HCT116 (cell line): ENCODE measurements around the gene ATP2A3. TPM values are rescaled to one million over a fixed set of nuclear protein-coding genes. Genes with fewer than 3 reads are reported as not detected.

Source experiments
- ATAC-seq: fragments of 200-7000 bp; cut with Tn5 transposase; 2 replicates; pipeline ENCODE4 v1.9.1; 2020; ENCODE audit warnings: mild to moderate bottlenecking, moderate library complexity
- BruUV-seq: library from RNA; stranded (reverse); fragments of 400-500 nt; replicated peaks from 2 replicates; lab custom pipeline; 2021; lab: Mats Ljungman, UMichigan
- CTCF ChIA-PET: fragments of 300-600 bp; sonication (Branson Sonifier 250); formaldehyde crosslinking; loops from one replicate; lab custom pipeline; 2021; ENCODE audit warnings: antibody characterized with exemption; lab: Charles Lee
- POLR2A ChIA-PET: fragments of 300-600, 350-600 bp; sonication (Branson Sonifier 250); formaldehyde crosslinking; loops from one replicate; lab custom pipeline; 2021; ENCODE audit warnings: antibody characterized with exemption; lab: Charles Lee
- RAD21 ChIA-PET, 2 experiments: fragments of 300-600 bp; sonication (Branson Sonifier 250); formaldehyde crosslinking; loops; one replicate each; lab custom pipeline; 2023; ENCODE audit warnings: low total read pairs in 2 of 2; ENCODE audit not compliant: uncharacterized antibody in 2 of 2, unreplicated experiment in 2 of 2, low non-redundant PET in 1 of 2; lab: Charles Lee
- DNase-seq: peaks from one replicate; pipeline ENCODE4 v3.0.0-alpha.2; 2010; ENCODE audit warnings: low read depth, low spot score
- H2AFZ ChIP-seq: fragments of 200-600 bp; shearing (Covaris generic), sonication (generic); 2 replicates; pipeline ENCODE4 v1.6.1; 2017; ENCODE audit warnings: low read depth, mixed run types, mixed read lengths, antibody characterized with exemption, low read length; ENCODE audit not compliant: poor library complexity, severe bottlenecking
- H3K27ac ChIP-seq: 2 replicates; pipeline ENCODE4 v1.5.1; 2012; ENCODE audit warnings: low read depth, low read length
- H3K27me3 ChIP-seq: fragments of 200-600 bp; sonication (generic); 2 replicates; pipeline ENCODE4 v1.6.1; 2016; ENCODE audit warnings: mixed run types, low read length, mixed read lengths; ENCODE audit not compliant: insufficient read depth
- H3K36me3 ChIP-seq, 2 experiments: fragments of 200-500 bp in 1 of 2; fragments of 200-600 bp in 1 of 2; sonication (Bioruptor generic) in 1 of 2; sonication (generic) in 1 of 2; 2 replicates each; pipeline versions ENCODE4 v1.5.1 to v1.6.1; 2014 to 2016; ENCODE audit warnings: low read length in 2 of 2, inconsistent platforms in 1 of 2, mixed read lengths in 1 of 2, mixed run types in 1 of 2; ENCODE audit not compliant: insufficient read depth in 2 of 2, control insufficient read depth in 1 of 2
- H3K4me1 ChIP-seq, 2 experiments: fragments of 200-600 bp in 1 of 2; sonication (generic) in 1 of 2; 2 replicates each; pipeline versions ENCODE4 v1.5.1 to v1.6.1; 2012 to 2017; ENCODE audit warnings: low read length in 2 of 2, inconsistent platforms in 1 of 2, mild to moderate bottlenecking in 1 of 2, mixed read lengths in 1 of 2, mixed run types in 1 of 2, moderate library complexity in 1 of 2; ENCODE audit not compliant: insufficient read depth in 2 of 2, control insufficient read depth in 1 of 2
- H3K4me2 ChIP-seq: fragments of 200-600 bp; sonication (generic); 2 replicates; pipeline ENCODE4 v1.6.1; 2017; ENCODE audit warnings: mixed run types, low read length, mixed read lengths
- H3K4me3 ChIP-seq, 2 experiments: fragments of 200-600 bp in 1 of 2; sonication (generic) in 1 of 2; replicated peaks in 1 of 2; 2 replicates each; pipeline ENCODE4 v1.5.1; 2011 to 2016; ENCODE audit warnings: low read length in 2 of 2, control low read depth in 1 of 2, low read depth in 1 of 2, mild to moderate bottlenecking in 1 of 2, mixed read lengths in 1 of 2, mixed run types in 1 of 2
- H3K79me2 ChIP-seq: fragments of 200-600 bp; sonication (generic); 2 replicates; pipeline ENCODE4 v1.6.1; 2017; ENCODE audit warnings: mild to moderate bottlenecking, mixed run types, low read length, moderate library complexity, mixed read lengths; ENCODE audit not compliant: insufficient read depth
- H3K9ac ChIP-seq: fragments of 200-600 bp; sonication (generic); 2 replicates; pipeline ENCODE4 v1.6.1; 2016; ENCODE audit warnings: low read length, mixed read lengths
- H3K9me2 ChIP-seq: fragments of 200-600 bp; sonication (generic), shearing (Covaris generic); 2 replicates; pipeline ENCODE4 v1.6.1; 2017; ENCODE audit warnings: mixed run types, mild to moderate bottlenecking, moderate library complexity; ENCODE audit not compliant: insufficient read depth
- H3K9me3 ChIP-seq, 2 experiments: fragments of 200-500 bp in 1 of 2; fragments of 200-600 bp in 1 of 2; sonication (Bioruptor generic) in 1 of 2; sonication (generic) in 1 of 2; 2 replicates each; pipeline ENCODE4 v1.6.1; 2014 to 2017; ENCODE audit warnings: low read length in 2 of 2, mixed read lengths in 2 of 2, inconsistent platforms in 1 of 2, low read depth in 1 of 2, mild to moderate bottlenecking in 1 of 2, mixed run types in 1 of 2, moderate library complexity in 1 of 2; ENCODE audit not compliant: control insufficient read depth in 1 of 2, insufficient read depth in 1 of 2
- H4K20me1 ChIP-seq: fragments of 200-600 bp; sonication (generic), shearing (Covaris generic); 2 replicates; pipeline ENCODE4 v1.6.1; 2017; ENCODE audit warnings: mixed run types, mild to moderate bottlenecking, moderate library complexity; ENCODE audit not compliant: insufficient read depth
- ATF3 ChIP-seq: IDR thresholded peaks from 2 replicates; pipeline ENCODE4 v1.6.1; 2012
- CBX3 ChIP-seq: IDR thresholded peaks from 2 replicates; pipeline ENCODE4 v1.6.1; 2012; ENCODE audit warnings: low read depth
- CEBPB ChIP-seq: IDR thresholded peaks from 2 replicates; pipeline ENCODE4 v1.6.1; 2012; ENCODE audit warnings: low read depth
- ELF1 ChIP-seq: IDR thresholded peaks from 2 replicates; pipeline ENCODE4 v1.6.1; 2012; ENCODE audit warnings: low read depth, borderline replicate concordance
- EZH2phosphoT487 ChIP-seq: fragments of 200-600 bp; IDR thresholded peaks from 2 replicates; pipeline ENCODE4 v1.6.1; 2018; ENCODE audit warnings: antibody characterized with exemption, borderline replicate concordance
- FOSL1 ChIP-seq: IDR thresholded peaks from 2 replicates; pipeline ENCODE4 v1.6.1; 2012; ENCODE audit warnings: low read depth
- JUND ChIP-seq: IDR thresholded peaks from 2 replicates; pipeline ENCODE4 v1.6.1; 2012
- POLR2A ChIP-seq: IDR thresholded peaks from 2 replicates; pipeline ENCODE4 v1.7.0; 2011; ENCODE audit warnings: borderline replicate concordance; ENCODE audit not compliant: insufficient read depth, insufficient read length; ENCODE audit errors: extremely low read depth
- POLR2AphosphoS5 ChIP-seq: IDR thresholded peaks from 2 replicates; pipeline ENCODE4 v1.6.1; 2011; ENCODE audit warnings: mild to moderate bottlenecking, low read depth, low read length, moderate library complexity
- SIN3A ChIP-seq: IDR thresholded peaks from 2 replicates; pipeline ENCODE4 v1.6.1; 2012; ENCODE audit warnings: low read depth
- SP1 ChIP-seq: IDR thresholded peaks from 2 replicates; pipeline ENCODE4 v1.6.1; 2012; ENCODE audit warnings: low read depth
- YY1 ChIP-seq: IDR thresholded peaks from 2 replicates; pipeline ENCODE4 v1.6.1; 2011; ENCODE audit warnings: low read length, low read depth, moderate library complexity, mild to moderate bottlenecking; ENCODE audit not compliant: insufficient replicate concordance; ENCODE audit errors: extremely low read depth
- ZBTB33 ChIP-seq: IDR thresholded peaks from 2 replicates; pipeline ENCODE4 v1.6.1; 2011; ENCODE audit warnings: mild to moderate bottlenecking, low read length, moderate library complexity; ENCODE audit not compliant: insufficient replicate concordance; ENCODE audit errors: extremely low read depth
- ZFX ChIP-seq: fragments of 450-650 bp; IDR thresholded peaks from 2 replicates; pipeline ENCODE4 v1.6.1; 2017
- intact Hi-C: fragments of 100-400 bp; cut with micrococcal nuclease; formaldehyde crosslinking; loops from 2 replicates; pipeline ENCODE4 v1.10.0; 2022
- total RNA-seq: library from RNA; stranded (reverse); gene quantifications from one replicate; pipeline ENCODE4 v1.2.1, GENCODE V29; 2021; ENCODE audit not compliant: unreplicated experiment

The ATP2A3 gene
- total RNA-seq, 1 experiment from 2014 or later, result 23.1 TPM

- no peak for DNase-seq
- Histone ChIP-seq H3K27ac (no peak overlapping the region), H3K27me3 (no peaks in the 10 kb centered on the region), H3K4me1 (no peaks in the 10 kb centered on the region), H3K36me3 (no peaks in the 10 kb centered on the region), H3K9ac (no peak overlapping the region), H3K9me3 (no peaks in the 10 kb centered on the region), H4K20me1 (no peaks in the 10 kb centered on the region), H3K9me2 (no peaks in the 10 kb centered on the region), H3K4me2 (no peak overlapping the region), H3K79me2 (no peaks in the 10 kb centered on the region), H2AFZ (no peak overlapping the region), H3K4me3 (no peak overlapping the region)
- POLR2A ChIA-PET, result no interaction called here
- intact Hi-C loops, result no loop called here
- TF ChIP-seq SP1, result no peak
- TF ChIP-seq POLR2AphosphoS5, result no peak
- no peak for TF ChIP-seq ZBTB33
- no peak for TF ChIP-seq CBX3
- no peak for TF ChIP-seq ZFX
- no peak for TF ChIP-seq CEBPB
- TF ChIP-seq POLR2A, result no peak
- no peak for TF ChIP-seq ATF3
- TF ChIP-seq JUND, result no peak
- no peak for TF ChIP-seq EZH2phosphoT487
- TF ChIP-seq SIN3A, result no peak
- no peak for TF ChIP-seq FOSL1
- no peak for TF ChIP-seq ELF1
- TF ChIP-seq YY1, result no peak
- BruUV-seq, result no TSS peak
- CTCF ChIA-PET, result no interaction called here
- no peak for ATAC-seq
- RAD21 ChIA-PET, result no interaction called here
These were observed 36.5 kb downstream of the ATP2A3 start for GRCh38 chr17:3927628-3928340.
